Measurements from ENCODE around the gene PNPO.

The PNPO gene

GRCh38 chr17:47946516-47946915, 5.1 kb downstream of the PNPO start:
- no peaks in the 10 kb centered on the region for H4K20me1 ChIP-seq (ENCODE audit: insufficient read depth, low read length, poor library complexity, severe bottlenecking)
- H3K27me3 ChIP-seq (ENCODE audit: insufficient read depth, low read length, poor library complexity, severe bottlenecking) = no peaks in the 10 kb centered on the region
- H2AFZ ChIP-seq (ENCODE audit: low read length) = no peak overlapping the region
- no peaks in the 10 kb centered on the region for H3F3A ChIP-seq (ENCODE audit: low read depth)
- no peak overlapping the region for H3K4me2 ChIP-seq (ENCODE audit: low read depth, low read length, poor library complexity, severe bottlenecking)
- TF ChIP-seq EZH2phosphoT487 (IDR thresholded peaks at IDR 0.05; ENCODE audit: borderline replicate concordance) = no peak
- TF ChIP-seq, protein P1, sequence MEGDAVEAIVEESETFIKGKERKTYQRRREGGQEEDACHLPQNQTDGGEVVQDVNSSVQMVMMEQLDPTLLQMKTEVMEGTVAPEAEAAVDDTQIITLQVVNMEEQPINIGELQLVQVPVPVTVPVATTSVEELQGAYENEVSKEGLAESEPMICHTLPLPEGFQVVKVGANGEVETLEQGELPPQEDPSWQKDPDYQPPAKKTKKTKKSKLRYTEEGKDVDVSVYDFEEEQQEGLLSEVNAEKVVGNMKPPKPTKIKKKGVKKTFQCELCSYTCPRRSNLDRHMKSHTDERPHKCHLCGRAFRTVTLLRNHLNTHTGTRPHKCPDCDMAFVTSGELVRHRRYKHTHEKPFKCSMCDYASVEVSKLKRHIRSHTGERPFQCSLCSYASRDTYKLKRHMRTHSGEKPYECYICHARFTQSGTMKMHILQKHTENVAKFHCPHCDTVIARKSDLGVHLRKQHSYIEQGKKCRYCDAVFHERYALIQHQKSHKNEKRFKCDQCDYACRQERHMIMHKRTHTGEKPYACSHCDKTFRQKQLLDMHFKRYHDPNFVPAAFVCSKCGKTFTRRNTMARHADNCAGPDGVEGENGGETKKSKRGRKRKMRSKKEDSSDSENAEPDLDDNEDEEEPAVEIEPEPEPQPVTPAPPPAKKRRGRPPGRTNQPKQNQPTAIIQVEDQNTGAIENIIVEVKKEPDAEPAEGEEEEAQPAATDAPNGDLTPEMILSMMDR (conservative IDR thresholded peaks at IDR 0.05; ENCODE audit: low read length) = no peak
- no peaks in the 10 kb centered on the region for H3K36me3 ChIP-seq (ENCODE audit: insufficient read depth, low read length)
- H3K9me3 ChIP-seq (ENCODE audit: insufficient read depth, low read depth, low read length) = no peaks in the 10 kb centered on the region
- peaks cover 23% of the 10 kb centered on the region for H3K4me1 ChIP-seq (ENCODE audit: insufficient read depth, low read length, poor library complexity, severe bottlenecking)
- peaks cover 11% of the 10 kb centered on the region for H3K79me2 ChIP-seq (ENCODE audit: insufficient read depth, low read length)
- no peak overlapping the region for H3K9ac ChIP-seq (ENCODE audit: low read depth, low read length, poor library complexity, severe bottlenecking)
- H3K4me3 ChIP-seq (ENCODE audit: low read length, poor library complexity, severe bottlenecking) = no peak overlapping the region
- H3K9me2 ChIP-seq (replicated peaks; ENCODE audit: low read depth, low read length) = no peaks in the 10 kb centered on the region

DNA sequence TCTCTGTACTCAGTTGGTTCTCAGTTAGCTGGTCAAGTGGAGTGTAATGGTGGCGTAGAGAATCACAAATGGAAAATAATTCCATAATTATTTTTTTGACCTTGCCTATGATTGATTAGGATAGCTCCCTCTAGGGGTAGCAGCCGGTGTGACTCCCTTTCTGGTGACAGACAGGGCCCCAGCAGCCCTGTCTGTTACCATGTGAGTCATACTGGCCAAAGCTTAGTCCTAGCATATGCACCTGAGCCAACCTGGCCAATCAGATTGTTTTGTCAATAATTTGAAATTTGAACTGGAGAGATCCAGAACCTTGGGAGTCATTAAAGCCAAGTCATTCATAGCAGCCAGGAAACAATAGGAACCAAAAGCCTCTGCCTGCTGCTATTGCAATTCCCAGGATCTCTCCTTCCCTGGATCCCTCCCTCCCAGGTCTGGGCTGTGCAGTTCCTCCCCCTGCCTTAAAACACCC, 5.6 kb downstream of the PNPO start:
- H3K4me1 ChIP-seq (ENCODE audit: insufficient read depth, low read length, poor library complexity, severe bottlenecking) = peaks cover 23% of the 10 kb centered on the region
- H2AFZ ChIP-seq (ENCODE audit: low read length) = no peak overlapping the region
- H3K79me2 ChIP-seq (ENCODE audit: insufficient read depth, low read length) = peaks cover 7% of the 10 kb centered on the region
- no peaks in the 10 kb centered on the region for H4K20me1 ChIP-seq (ENCODE audit: insufficient read depth, low read length, poor library complexity, severe bottlenecking)
- no peaks in the 10 kb centered on the region for H3F3A ChIP-seq (ENCODE audit: low read depth)
- H3K27me3 ChIP-seq (ENCODE audit: insufficient read depth, low read length, poor library complexity, severe bottlenecking) = no peaks in the 10 kb centered on the region
- H3K4me2 ChIP-seq (ENCODE audit: low read depth, low read length, poor library complexity, severe bottlenecking) = no peak overlapping the region
- TF ChIP-seq, protein P1 (conservative IDR thresholded peaks at IDR 0.05; ENCODE audit: low read length) = peak; percentile 91
- TF ChIP-seq EZH2phosphoT487 (IDR thresholded peaks at IDR 0.05; ENCODE audit: borderline replicate concordance) = no peak
- no peaks in the 10 kb centered on the region for H3K9me2 ChIP-seq (replicated peaks; ENCODE audit: low read depth, low read length)
- H3K4me3 ChIP-seq (ENCODE audit: low read length, poor library complexity, severe bottlenecking) = no peak overlapping the region
- H3K9ac ChIP-seq (ENCODE audit: low read depth, low read length, poor library complexity, severe bottlenecking) = no peak overlapping the region
- no peaks in the 10 kb centered on the region for H3K9me3 ChIP-seq (ENCODE audit: insufficient read depth, low read depth, low read length)
- H3K36me3 ChIP-seq (ENCODE audit: insufficient read depth, low read length) = no peaks in the 10 kb centered on the region

DNA sequence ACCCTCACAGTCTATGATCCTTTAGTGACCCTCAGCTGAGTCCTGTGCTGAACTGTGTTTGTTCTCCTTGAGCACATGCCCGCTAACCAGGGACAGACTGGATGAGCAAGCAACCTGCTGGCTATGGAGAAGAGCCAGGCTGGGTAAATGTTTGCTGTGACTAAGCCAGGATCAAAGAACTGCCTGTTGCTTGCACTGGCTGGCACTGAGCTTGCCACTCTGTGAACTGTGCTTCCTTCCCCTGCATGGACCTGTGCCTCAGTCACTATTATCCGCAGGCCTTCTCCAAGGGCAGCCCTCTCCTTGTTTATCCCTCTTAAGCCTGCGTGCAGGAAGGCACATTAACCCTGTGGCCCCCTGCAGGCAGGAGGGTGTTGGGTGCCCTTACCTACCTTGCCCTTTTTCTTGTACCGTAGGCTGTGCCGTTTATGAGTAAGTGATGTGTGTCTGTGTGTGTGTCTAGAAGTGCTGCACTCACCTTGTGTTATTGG, 7.4 kb downstream of the PNPO start:
- Histone ChIP-seq H3K4me1 (ENCODE audit: insufficient read depth, low read length, poor library complexity, severe bottlenecking) (peaks cover 17% of the 10 kb centered on the region), H3K9me3 (ENCODE audit: insufficient read depth, low read depth, low read length) (no peaks in the 10 kb centered on the region), H3K79me2 (ENCODE audit: insufficient read depth, low read length) (no peaks in the 10 kb centered on the region), H3K4me3 (ENCODE audit: low read length, poor library complexity, severe bottlenecking) (no peak overlapping the region), H3K27me3 (ENCODE audit: insufficient read depth, low read length, poor library complexity, severe bottlenecking) (no peaks in the 10 kb centered on the region), H3K9ac (ENCODE audit: low read depth, low read length, poor library complexity, severe bottlenecking) (peak overlapping the region; percentile 71), H3K4me2 (ENCODE audit: low read depth, low read length, poor library complexity, severe bottlenecking) (peak overlapping the region; percentile 91), H3F3A (ENCODE audit: low read depth) (no peaks in the 10 kb centered on the region), H2AFZ (ENCODE audit: low read length) (no peak overlapping the region), H3K9me2 (replicated peaks; ENCODE audit: low read depth, low read length) (no peaks in the 10 kb centered on the region), H3K36me3 (ENCODE audit: insufficient read depth, low read length) (no peaks in the 10 kb centered on the region), H4K20me1 (ENCODE audit: insufficient read depth, low read length, poor library complexity, severe bottlenecking) (no peaks in the 10 kb centered on the region)
- TF ChIP-seq EZH2phosphoT487 (IDR thresholded peaks at IDR 0.05; ENCODE audit: borderline replicate concordance) = no peak
- TF ChIP-seq, protein P1 (conservative IDR thresholded peaks at IDR 0.05; ENCODE audit: low read length) = no peak

Data from Loucy (cell line).